Measurements from ENCODE around the gene DCST2.

Gene DCST2

DNA sequence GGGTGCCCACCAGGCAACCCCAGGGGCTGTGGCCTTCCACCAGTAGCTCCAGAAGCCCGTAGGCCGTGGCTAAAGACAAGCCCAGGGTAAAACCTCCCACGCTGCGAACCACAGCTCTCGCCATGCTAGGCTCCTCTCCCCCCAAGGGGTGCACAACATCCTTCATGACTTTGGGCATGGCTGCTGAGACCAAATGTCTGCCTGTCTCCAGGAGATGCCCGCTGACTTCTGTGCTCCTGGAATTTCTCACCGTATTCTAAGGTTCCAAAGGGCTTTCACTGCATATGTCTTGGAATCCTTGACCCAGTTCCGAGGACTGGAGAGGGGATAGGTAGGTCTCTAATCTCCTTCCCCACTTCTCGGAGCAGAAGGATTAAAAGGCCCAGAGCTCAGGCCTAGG is at the start of gene DCST2, which contains the start of gene DCST1:
DCST2 (minus strand) TSS at position 258 of the 400 bp plus-strand sequence; CDS start at position 178, 80 bp downstream.
DCST1 (plus strand) TSS at position 301 of the 400 bp plus-strand sequence. CDS start 213 bp downstream, outside the sequence.
- DNase-seq = no peak

- no peak for DNase-seq
Measured at GRCh38 chr1:155083052-155083541, 49.5 kb upstream of the DCST2 start.

DNA sequence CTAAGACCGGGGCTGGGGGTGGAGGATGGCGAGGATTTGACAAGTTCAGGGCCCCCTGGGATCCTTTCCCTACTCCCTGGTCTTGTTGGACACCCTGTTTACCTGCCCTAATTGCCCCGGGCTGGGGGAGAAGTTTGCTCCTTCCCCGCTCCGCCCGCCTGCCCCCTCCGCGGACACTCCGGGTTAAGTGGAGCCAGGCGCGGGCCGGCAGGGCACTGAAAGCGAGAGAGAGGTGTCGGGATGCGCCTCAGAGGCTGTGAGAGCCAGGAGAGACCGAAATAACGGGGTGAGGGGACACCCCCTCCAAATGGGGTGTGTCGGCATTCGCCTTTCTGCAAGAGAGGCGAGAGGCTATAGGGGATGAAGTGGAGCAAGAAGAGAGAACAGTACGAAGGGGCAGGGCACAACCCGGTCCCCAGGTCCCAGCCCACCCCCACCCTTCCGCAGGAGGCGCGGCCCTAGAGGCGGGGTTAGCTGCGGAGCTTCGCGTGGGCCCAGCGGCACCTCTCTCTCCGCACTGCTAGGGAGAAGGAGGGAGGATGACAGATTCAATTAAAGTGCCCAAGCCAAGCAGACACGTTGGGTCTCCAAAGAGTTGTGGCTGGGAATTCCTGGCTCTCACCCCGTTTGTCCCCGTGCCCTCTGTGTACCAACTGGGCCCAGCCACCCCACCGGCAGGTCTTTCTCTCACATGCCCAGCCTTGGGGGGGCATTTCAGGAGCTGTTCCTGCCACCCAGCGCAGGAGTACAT is 48.9 kb upstream of the DCST2 start:
- no peak for DNase-seq

- DNase-seq = no peak
Measured at GRCh38 chr1:155081472-155082300, 48.1 kb upstream of the DCST2 start.

DNA sequence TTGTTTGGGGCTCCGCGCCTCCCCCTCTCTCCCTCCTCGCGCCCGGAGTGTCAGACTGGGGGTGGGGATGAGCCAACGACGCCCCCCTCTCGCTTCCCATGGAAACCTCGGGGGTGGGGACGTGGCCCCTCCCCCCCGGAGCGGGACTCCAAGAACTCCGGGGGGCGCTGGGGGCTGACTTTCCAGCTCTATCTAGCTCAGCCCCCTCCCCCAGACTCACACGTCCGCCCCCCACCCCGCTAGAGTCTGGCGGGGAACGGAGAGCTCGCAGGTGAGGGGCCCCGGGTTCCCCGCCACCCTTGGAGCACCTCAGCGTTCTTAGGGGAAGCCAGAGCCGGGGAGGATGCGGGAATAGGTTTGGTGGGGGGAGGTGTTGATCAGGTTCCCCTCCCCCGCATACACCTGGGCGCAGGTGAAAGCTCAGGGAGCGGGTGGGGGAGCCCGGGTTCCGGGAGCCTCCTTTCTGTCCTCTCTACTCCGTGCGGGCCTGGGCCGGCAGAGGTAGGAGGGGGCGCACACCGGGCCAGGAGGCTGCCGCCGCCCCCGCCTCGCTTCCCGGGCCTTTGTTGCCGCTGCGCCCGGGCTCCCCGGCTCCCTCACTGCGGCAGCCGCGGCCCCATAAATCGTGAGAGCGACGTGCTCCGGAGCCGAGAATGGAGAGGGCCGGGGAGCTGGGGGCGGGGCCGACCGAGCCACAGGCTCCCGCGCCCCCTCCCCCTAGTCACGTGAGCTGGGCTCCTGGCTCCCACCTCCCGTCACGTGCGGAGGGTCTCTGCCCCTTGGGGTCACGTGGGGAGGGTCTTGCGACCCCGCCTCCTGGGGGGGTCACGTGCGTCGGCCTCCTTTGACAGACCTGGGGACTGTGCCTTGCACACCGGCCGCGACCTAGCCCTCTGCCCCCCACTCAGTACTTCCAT is 47.0 kb upstream of the DCST2 start:
- peak; percentile 72 for DNase-seq

- peak; percentile 54 for DNase-seq
Measured at GRCh38 chr1:155079487-155080311, 46.1 kb upstream of the DCST2 start.

- no peak for DNase-seq
Measured at GRCh38 chr1:155079210-155079486, 45.6 kb upstream of the DCST2 start.

- peak; percentile 83 for DNase-seq
Measured at GRCh38 chr1:155078469-155079209, 45.1 kb upstream of the DCST2 start, which contains the start of gene EFNA3. TSS of gene EFNA3 (plus strand) at chr1:155078837. CDS start at chr1:155078942, 105 bp downstream.

DNA sequence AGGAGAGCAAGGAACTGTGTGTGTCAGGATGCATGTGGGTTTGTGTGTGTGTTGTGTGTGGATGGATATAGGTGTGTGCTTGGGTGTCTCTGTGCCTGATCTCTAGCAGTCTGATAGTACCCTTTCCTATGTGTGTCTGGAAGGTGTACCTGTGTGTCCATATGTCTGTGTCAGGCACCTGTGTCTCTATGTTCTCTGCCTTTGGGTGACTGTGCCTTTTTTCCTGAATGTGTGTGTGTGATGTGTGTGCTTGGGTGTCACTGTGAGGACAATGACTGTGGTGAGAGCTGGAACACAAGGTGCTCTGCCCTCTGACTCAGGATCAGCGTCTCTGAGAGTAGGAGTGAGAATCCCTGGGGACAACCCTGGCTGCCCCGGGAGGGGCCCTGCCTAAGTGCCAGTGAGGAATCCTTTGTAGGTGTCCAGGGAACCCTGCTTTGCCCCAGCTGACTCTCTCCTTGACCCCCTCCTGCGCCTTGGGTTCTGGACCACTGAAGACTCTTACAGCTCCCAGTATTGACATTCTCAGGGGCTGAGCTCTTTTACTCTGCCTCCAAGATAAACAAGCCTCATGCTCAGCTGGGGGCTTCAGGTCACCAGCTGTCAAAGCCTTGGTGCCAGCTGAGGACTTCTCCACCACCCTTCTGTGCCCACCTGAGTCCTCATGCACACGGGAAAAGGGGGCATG is 44.3 kb upstream of the DCST2 start:
- peak; percentile 50 for DNase-seq

- DNase-seq = peak; percentile 71
Measured at GRCh38 chr1:155077346-155077745, 43.8 kb upstream of the DCST2 start.

DNA sequence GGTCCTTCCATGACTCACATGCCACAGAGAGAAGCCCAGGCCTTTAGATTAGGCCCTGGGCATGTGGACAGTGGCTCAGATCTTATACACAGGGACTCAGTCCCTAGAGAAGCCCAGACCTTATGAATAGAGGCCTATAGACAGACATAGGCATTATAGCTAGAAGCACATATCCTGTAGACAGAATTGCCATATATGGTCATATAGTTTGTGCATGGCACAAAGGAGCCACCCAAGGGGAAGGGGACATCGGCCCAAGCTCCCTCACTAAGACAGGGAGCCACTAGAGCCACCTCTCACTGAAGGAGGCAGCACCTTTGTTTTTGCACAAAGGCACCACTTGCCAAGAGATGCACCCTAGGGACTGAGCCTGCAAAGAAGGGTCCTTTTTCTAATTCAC is 42.8 kb upstream of the DCST2 start:
- no peak for DNase-seq

DNA sequence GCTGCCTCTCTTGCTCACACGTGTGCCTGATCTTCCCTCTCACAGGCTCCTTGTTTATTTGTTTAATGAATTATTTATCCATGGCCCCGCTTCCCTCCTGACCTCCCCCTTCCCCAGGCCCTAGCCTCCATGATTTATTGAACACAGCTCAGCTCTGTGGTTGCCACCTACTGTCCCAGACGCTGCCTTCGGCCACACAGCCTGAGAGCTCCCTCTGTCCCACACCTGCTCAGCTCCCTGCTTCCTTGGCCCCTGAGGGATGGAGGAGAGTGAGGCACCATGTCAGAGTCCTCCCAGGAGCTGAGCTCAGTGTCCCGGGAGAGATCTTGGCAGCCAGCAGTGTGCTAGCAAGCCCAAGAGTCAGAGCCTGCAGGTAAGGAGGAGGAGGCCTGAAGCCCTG is 42.0 kb upstream of the DCST2 start:
- no peak for DNase-seq

- no peak for DNase-seq
Measured at GRCh38 chr1:155073377-155074242, 40.0 kb upstream of the DCST2 start.

- DNase-seq = no peak
Measured at GRCh38 chr1:155072531-155073289, 39.1 kb upstream of the DCST2 start.

- no peak for DNase-seq
Measured at GRCh38 chr1:155071701-155072100, 38.1 kb upstream of the DCST2 start.

GRCh38 chr1:155070721-155071569 is 37.4 kb upstream of the DCST2 start:
- DNase-seq = peak; percentile 93

GRCh38 chr1:155070158-155070621 is 36.6 kb upstream of the DCST2 start:
- DNase-seq = no peak

Measured in RPMI8226 (cell line).